Small intestine (tissue), 7 donors: ENCODE results near the gene EIF4E1B. TPM values are rescaled to one million over a fixed set of nuclear protein-coding genes. Genes with fewer than 3 reads are reported as not detected.
A peak's percentile ranks its signal among the peaks of the same experiment; 100 is the strongest.

ENCODE experiments used
- DNase-seq, 2 donors: peaks; one replicate each; pipeline versions ENCODE4 v3.0.0 to v3.0.0-alpha.2; 2013
- FAIRE-seq: peaks from 2 replicates; lab custom pipeline; 2012; peaks lifted over from hg19 to GRCh38; lab: Jason Lieb, UNC
- H3K27ac ChIP-seq, 3 donors: one replicate each; pipeline ENCODE4 v1.5.1; 2013; ENCODE audit warnings: low read length in 2 of 3, mild to moderate bottlenecking in 2 of 3, control low read depth in 1 of 3, inconsistent platforms in 1 of 3, low read depth in 1 of 3, moderate library complexity in 1 of 3
- H3K27me3 ChIP-seq, 3 donors: one replicate each; pipeline ENCODE4 v1.6.1; 2013; ENCODE audit warnings: low read length in 3 of 3, inconsistent platforms in 1 of 3; ENCODE audit not compliant: control insufficient read depth in 3 of 3, insufficient read depth in 3 of 3
- H3K36me3 ChIP-seq, 3 donors: one replicate each; pipeline ENCODE4 v1.6.1; 2013; ENCODE audit warnings: low read length in 3 of 3, inconsistent platforms in 1 of 3, low read depth in 1 of 3, mild to moderate bottlenecking in 1 of 3, moderate library complexity in 1 of 3; ENCODE audit not compliant: control insufficient read depth in 3 of 3, insufficient read depth in 2 of 3
- H3K4me1 ChIP-seq, 3 donors: one replicate each; pipeline ENCODE4 v1.6.1; 2013; ENCODE audit warnings: low read length in 2 of 3, inconsistent platforms in 1 of 3, low read depth in 1 of 3, mild to moderate bottlenecking in 1 of 3, moderate library complexity in 1 of 3; ENCODE audit not compliant: control insufficient read depth in 3 of 3, insufficient read depth in 2 of 3
- H3K4me3 ChIP-seq, 3 donors: one replicate each; pipeline ENCODE4 v1.5.1; 2013; ENCODE audit warnings: low read length in 3 of 3, control low read depth in 1 of 3, inconsistent platforms in 1 of 3, low read depth in 1 of 3, mild to moderate bottlenecking in 1 of 3, moderate library complexity in 1 of 3
- H3K9me3 ChIP-seq, 2 donors: one replicate each; pipeline ENCODE4 v1.6.1; 2013; ENCODE audit warnings: low read depth in 1 of 2, low read length in 1 of 2; ENCODE audit not compliant: control insufficient read depth in 2 of 2, insufficient read depth in 1 of 2
- WGBS, 3 donors: extraction: QIAGEN DNeasy Blood & Tissue Kit; methylation state at CpG; one replicate each; pipeline ENCODE4 v1.1.7; 2013; 5-methylcytosine and 5-hydroxymethylcytosine counted together
- polyA plus RNA-seq, 4 donors: library from polyadenylated mRNA; stranded (reverse) in 3 of 4; unstranded in 1 of 4; fragments of 200-250 nt in 3 of 4; fragments of 120-200 nt in 1 of 4; gene quantifications; one replicate each; pipeline versions ENCODE4 v1.2.1 to v1.2.3, GENCODE V29; 2013
- donor health status: healthy with polysubstance abuse.
- donor health status: control.
- donor health status: control.
- donor health status: Bipolar disorder and iron deficiency.
- donor health status: healthy.

EIF4E1B gene
- polyA plus RNA-seq, 4 donors, result 0.22 TPM; not detected in 3

- no peak for FAIRE-seq
Measured at GRCh38 chr5:176618783-176619182, 11.7 kb upstream of the EIF4E1B start.

GRCh38 chr5:176619203-176619568 is 11.3 kb upstream of the EIF4E1B start:
- Histone ChIP-seq H3K9me3 (peaks cover 0 to 6% of the 10 kb centered on the region in 2 donors), H3K4me1 (peaks cover 0 to 11% (median 0%) of the 10 kb centered on the region in 3 donors), H3K27me3 (peaks cover 3 to 73% (median 25%) of the 10 kb centered on the region in 3 donors), H3K4me3 (no peak overlapping the region), H3K36me3 (no peaks in the 10 kb centered on the region), H3K27ac (no peak overlapping the region)
- 5 to 10% (median 8%) methylated on average over 25 to 31 of the region's 31 CpGs for WGBS, 3 donors
- DNase-seq (peak; percentile 55 to 85), FAIRE-seq (no peak)

More at GRCh38 chr5:176618783-176619182, 11.7 kb upstream of the EIF4E1B start:
- Histone ChIP-seq H3K27me3 (peaks cover 3 to 70% (median 25%) of the 10 kb centered on the region in 3 donors), H3K36me3 (no peaks in the 10 kb centered on the region), H3K4me1 (peaks cover 0 to 11% (median 0%) of the 10 kb centered on the region in 3 donors), H3K4me3 (no peak overlapping the region), H3K9me3 (peaks cover 0 to 6% of the 10 kb centered on the region in 2 donors), H3K27ac (no peak overlapping the region)
- WGBS, 3 donors, result 31 to 37% (median 35%) methylated on average over 19 of the region's 19 CpGs
- no peak for DNase-seq

DNA sequence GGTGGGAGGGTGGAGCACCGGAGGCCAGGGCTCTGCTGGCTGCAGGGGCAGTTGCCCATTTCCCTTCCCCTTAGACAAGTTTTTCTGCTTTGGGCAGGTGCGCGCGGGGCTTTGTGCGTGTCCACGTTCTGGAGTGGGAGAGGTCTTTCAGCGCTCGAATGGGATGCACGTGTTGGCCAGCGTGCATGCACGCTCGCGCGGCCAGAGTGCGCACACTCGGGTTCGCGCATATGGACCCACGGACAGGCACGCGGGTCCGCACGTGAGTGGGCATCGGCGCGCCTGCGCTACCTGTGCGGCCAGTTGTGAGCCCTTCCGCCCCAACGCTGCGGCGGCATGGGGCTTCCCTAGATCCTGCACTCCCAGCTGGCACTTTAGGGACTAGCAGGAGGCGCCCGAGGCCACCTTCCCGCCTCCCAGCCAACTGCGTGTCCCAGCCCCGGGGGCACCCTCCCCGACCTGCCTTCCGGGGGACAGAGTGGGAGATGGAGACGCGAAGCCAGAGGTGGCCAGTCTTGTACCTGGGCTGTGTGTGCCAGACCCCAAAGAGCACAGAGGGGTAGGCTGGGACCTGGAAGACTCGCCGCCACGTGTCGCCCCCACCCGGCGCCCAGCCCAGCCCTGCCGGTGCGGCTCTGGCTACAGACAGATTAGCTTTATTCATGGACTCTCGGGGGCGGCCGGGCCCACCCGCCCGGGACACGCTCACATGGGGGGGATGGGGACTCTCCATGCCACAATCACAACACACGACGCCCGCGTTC is 10.7 kb upstream of the EIF4E1B start:
- Histone ChIP-seq H3K9me3 (peaks cover 0 to 6% of the 10 kb centered on the region in 2 donors), H3K4me3 (no peak overlapping the region), H3K4me1 (peaks cover 0 to 11% (median 0%) of the 10 kb centered on the region in 3 donors), H3K27ac (no peak overlapping the region), H3K27me3 (peaks cover 3 to 77% (median 25%) of the 10 kb centered on the region in 3 donors), H3K36me3 (no peaks in the 10 kb centered on the region)
- FAIRE-seq, result no peak
- WGBS, 3 donors, result 15 to 22% (median 21%) methylated on average over 53 to 59 of the region's 59 CpGs
- DNase-seq, result no peak

DNA sequence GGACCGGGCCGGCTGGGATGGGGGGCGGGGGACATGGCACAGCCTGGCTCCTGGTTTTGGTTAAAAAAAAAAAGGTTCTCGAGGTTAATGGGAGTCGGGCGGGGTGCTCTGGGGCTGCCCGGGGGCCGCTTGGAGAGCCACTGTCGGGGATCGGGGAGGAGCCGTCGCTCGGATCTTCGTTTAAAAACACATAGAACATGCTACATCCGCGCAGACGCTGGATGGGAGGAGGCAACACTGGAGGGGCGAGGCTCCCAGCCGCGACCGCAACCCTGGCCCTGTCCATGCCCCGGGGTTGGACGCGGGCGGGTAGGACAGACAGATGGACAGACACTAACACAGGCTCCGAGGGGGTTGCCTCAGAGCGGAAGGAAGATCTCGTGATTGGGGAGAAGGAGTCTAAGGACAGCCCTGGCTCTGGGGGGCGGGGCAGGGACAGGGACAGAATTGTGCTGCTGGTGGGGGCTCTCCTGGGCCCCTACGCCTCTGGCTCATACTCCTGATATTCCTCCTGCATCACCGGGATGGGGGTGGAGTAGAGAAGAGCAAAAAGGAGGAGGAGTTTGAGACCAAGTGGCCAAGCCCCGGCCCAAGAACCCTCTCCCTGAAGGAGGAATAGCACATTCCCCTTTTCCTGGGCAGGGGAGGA is 10.0 kb upstream of the EIF4E1B start:
- 6 to 9% (median 7%) methylated on average over 30 to 32 of the region's 32 CpGs for WGBS, 3 donors
- peaks cover 0 to 11% (median 0%) of the 10 kb centered on the region in 3 donors for H3K4me1 ChIP-seq
- H3K4me3 ChIP-seq, result no peak overlapping the region
- no peaks in the 10 kb centered on the region for H3K36me3 ChIP-seq
- FAIRE-seq (no peak), DNase-seq (no peak)
- H3K9me3 ChIP-seq, result peaks cover 0 to 6% of the 10 kb centered on the region in 2 donors
- no peak overlapping the region for H3K27ac ChIP-seq
- peaks cover 3 to 81% (median 25%) of the 10 kb centered on the region in 3 donors for H3K27me3 ChIP-seq

GRCh38 chr5:176621661-176622079 is 8.8 kb upstream of the EIF4E1B start:
- peaks cover 3 to 81% (median 29%) of the 10 kb centered on the region in 3 donors for H3K27me3 ChIP-seq
- no peak for FAIRE-seq

GRCh38 chr5:176624142-176624541 is 6.3 kb upstream of the EIF4E1B start:
- H3K36me3 ChIP-seq, result no peaks in the 10 kb centered on the region
- peaks cover 0 to 7% (median 0%) of the 10 kb centered on the region in 3 donors for H3K4me1 ChIP-seq
- WGBS, 3 donors, result 61 to 71% (median 67%) methylated on average over 4 of the region's 4 CpGs
- H3K27me3 ChIP-seq, result peaks cover 3 to 85% (median 43%) of the 10 kb centered on the region in 3 donors
- no peak for DNase-seq
- no peak overlapping the region for H3K4me3 ChIP-seq
- H3K27ac ChIP-seq, result no peak overlapping the region
- FAIRE-seq, result no peak
- peaks cover 0 to 6% of the 10 kb centered on the region in 2 donors for H3K9me3 ChIP-seq

More at GRCh38 chr5:176621661-176622079, 8.8 kb upstream of the EIF4E1B start:
- Histone ChIP-seq H3K9me3 (peaks cover 0 to 6% of the 10 kb centered on the region in 2 donors), H3K4me1 (peaks cover 0 to 11% (median 0%) of the 10 kb centered on the region in 3 donors), H3K4me3 (no peak overlapping the region), H3K27ac (no peak overlapping the region), H3K36me3 (no peaks in the 10 kb centered on the region)
- WGBS, 3 donors, result 56 to 64% (median 60%) methylated on average over 13 of the region's 13 CpGs
- DNase-seq, result no peak

GRCh38 chr5:176624938-176625337 is 5.5 kb upstream of the EIF4E1B start:
- DNase-seq, result no peak
- H3K36me3 ChIP-seq, result no peaks in the 10 kb centered on the region
- H3K27me3 ChIP-seq, result peaks cover 6 to 85% (median 39%) of the 10 kb centered on the region in 3 donors
- H3K4me1 ChIP-seq, result peaks cover 0 to 5% (median 2%) of the 10 kb centered on the region in 3 donors
- WGBS, 3 donors, result 59 to 75% (median 61%) methylated on average over 9 of the region's 9 CpGs
- FAIRE-seq, result no peak
- peaks cover 0 to under 1% of the 10 kb centered on the region in 2 donors for H3K9me3 ChIP-seq
- H3K27ac ChIP-seq, result no peak overlapping the region
- no peak overlapping the region for H3K4me3 ChIP-seq

- 68 to 77% (median 74%) methylated on average over 2 of the region's 2 CpGs for WGBS, 3 donors
Measured at GRCh38 chr5:176625512-176625911, 5.0 kb upstream of the EIF4E1B start.

More at GRCh38 chr5:176625512-176625911, 5.0 kb upstream of the EIF4E1B start:
- H3K27me3 ChIP-seq, result peaks cover 9 to 82% (median 38%) of the 10 kb centered on the region in 3 donors
- H3K27ac ChIP-seq, result no peak overlapping the region
- FAIRE-seq, result no peak
- DNase-seq, result no peak
- H3K4me3 ChIP-seq, result no peak overlapping the region
- no peaks in the 10 kb centered on the region for H3K9me3 ChIP-seq
- H3K36me3 ChIP-seq, result no peaks in the 10 kb centered on the region
- peaks cover 0 to 6% (median 5%) of the 10 kb centered on the region in 3 donors for H3K4me1 ChIP-seq
